Lower leg skin (tissue), 4 donors: ENCODE results near the gene COL5A3. TPM values are rescaled to one million over a fixed set of nuclear protein-coding genes. Genes with fewer than 3 reads are reported as not detected.
A peak's percentile ranks its signal among the peaks of the same experiment; 100 is the strongest.
"Not testable (repeated sequence)": the region's sequence is repeated elsewhere in the genome, so short reads cannot be mapped to it uniquely, and the experiment has no call there.

Source experiments
- DNase-seq, 2 donors: peaks; one replicate each; pipeline ENCODE4 v3.0.0-alpha.2; 2019; ENCODE audit warnings: low spot score in 2 of 2
- H3K4me3 ChIP-seq: fragments of 200-600 bp; sonication (generic); 2 replicates; pipeline ENCODE4 v1.5.1; 2017; ENCODE audit warnings: mild to moderate bottlenecking, low read depth; ENCODE audit not compliant: poor library complexity, severe bottlenecking
- CTCF ChIP-seq, 3 donors: fragments of 450-650 bp; IDR thresholded peaks; one replicate each; pipeline ENCODE4 v1.5.1; 2016; ENCODE audit warnings: antibody characterized with exemption in 3 of 3, mild to moderate bottlenecking in 3 of 3, moderate library complexity in 2 of 3
- POLR2A ChIP-seq, 2 donors: fragments of 450-650 bp; IDR thresholded peaks; one replicate each; pipeline ENCODE4 v1.6.1; 2016 to 2017; ENCODE audit warnings: antibody characterized with exemption in 2 of 2, mild to moderate bottlenecking in 1 of 2, moderate library complexity in 1 of 2
- WGBS, 2 donors: methylation state at CpG; one replicate each; pipeline ENCODE4 v1.1.5; 2018; 5-methylcytosine and 5-hydroxymethylcytosine counted together
- intact Hi-C: fragments of 100-400 bp; cut with DNase I; formaldehyde crosslinking; loops from one replicate; pipeline ENCODE4 v1.15.0; 2023; ENCODE audit warnings: low total_unique reads
- total RNA-seq, 4 donors: library from RNA; depleted of rRNA; stranded (reverse); fragments of >200 nt; gene quantifications; one replicate each; pipeline ENCODE4 v1.1.0, GENCODE V29; 2016

The COL5A3 gene
- total RNA-seq, 4 donors from 2014 or later = 11.9 to 31.9 (median 20.7) TPM

- 4 to 8% methylated on average over 28 to 29 of the region's 29 CpGs for WGBS, 2 donors
These were observed 17.1 kb upstream of the COL5A3 start for GRCh38 chr19:10027158-10027997.

GRCh38 chr19:10026744-10027143 lies 16.4 kb upstream of the COL5A3 start:
- WGBS, 2 donors = 92 to 95% methylated on average over 3 of the region's 3 CpGs
- no peak overlapping the region for H3K4me3 ChIP-seq
- TF ChIP-seq POLR2A (IDR thresholded peaks at IDR 0.05) (no peak), CTCF (IDR thresholded peaks at IDR 0.05) (no peak)
- intact Hi-C loops = loop anchor here (5.0 kb wide), 1 partner anchor 94 kb away; no protein-coding TSS in a partner anchor
- DNase-seq = no peak

More at GRCh38 chr19:10027158-10027997, 17.1 kb upstream of the COL5A3 start:
- intact Hi-C loops = loop anchor here (5.0 kb wide), 1 partner anchor 95 kb away; no protein-coding TSS in a partner anchor
- peak; percentile 88 to 99 for DNase-seq
- TF ChIP-seq POLR2A (IDR thresholded peaks at IDR 0.05) (no peak), CTCF (IDR thresholded peaks at IDR 0.05) (peak in 1 of 3 donors; percentile 96)
- H3K4me3 ChIP-seq = no peak overlapping the region

- DNase-seq, H3K4me3 ChIP-seq, intact Hi-C loops: not testable (repeated sequence)
- 89 to 90% methylated on average over 5 of the region's 5 CpGs for WGBS, 2 donors
These were observed 12.8 kb upstream of the COL5A3 start for GRCh38 chr19:10023096-10023495.

- no peak for DNase-seq
- WGBS, 2 donors = 89 to 93% methylated on average over 2 of the region's 2 CpGs
- no peak overlapping the region for H3K4me3 ChIP-seq
- no peak for TF ChIP-seq CTCF (IDR thresholded peaks at IDR 0.05)
- TF ChIP-seq POLR2A (IDR thresholded peaks at IDR 0.05) = no peak
- intact Hi-C loops = no loop called here
These were observed 11.6 kb upstream of the COL5A3 start for GRCh38 chr19:10021863-10022262.

GRCh38 chr19:10021446-10021845 lies 11.1 kb upstream of the COL5A3 start:
- 92 to 95% methylated on average over 23 of the region's 23 CpGs for WGBS, 2 donors
- TF ChIP-seq POLR2A (IDR thresholded peaks at IDR 0.05) (no peak), CTCF (IDR thresholded peaks at IDR 0.05) (no peak)
- intact Hi-C loops = no loop called here
- no peak for DNase-seq
- no peak overlapping the region for H3K4me3 ChIP-seq

GRCh38 chr19:10020851-10021250 lies 10.5 kb upstream of the COL5A3 start:
- DNase-seq = no peak
- TF ChIP-seq CTCF (IDR thresholded peaks at IDR 0.05) (no peak), POLR2A (IDR thresholded peaks at IDR 0.05) (no peak)
- WGBS, 2 donors = 85 to 86% methylated on average over 6 of the region's 6 CpGs
- intact Hi-C loops = no loop called here
- H3K4me3 ChIP-seq = no peak overlapping the region
